ENCODE measurements around the gene NCK1.
"Not testable (repeated sequence)": the region's sequence is repeated elsewhere in the genome, so short reads cannot be mapped to it uniquely, and the experiment has no call there.

The NCK1 gene

DNA sequence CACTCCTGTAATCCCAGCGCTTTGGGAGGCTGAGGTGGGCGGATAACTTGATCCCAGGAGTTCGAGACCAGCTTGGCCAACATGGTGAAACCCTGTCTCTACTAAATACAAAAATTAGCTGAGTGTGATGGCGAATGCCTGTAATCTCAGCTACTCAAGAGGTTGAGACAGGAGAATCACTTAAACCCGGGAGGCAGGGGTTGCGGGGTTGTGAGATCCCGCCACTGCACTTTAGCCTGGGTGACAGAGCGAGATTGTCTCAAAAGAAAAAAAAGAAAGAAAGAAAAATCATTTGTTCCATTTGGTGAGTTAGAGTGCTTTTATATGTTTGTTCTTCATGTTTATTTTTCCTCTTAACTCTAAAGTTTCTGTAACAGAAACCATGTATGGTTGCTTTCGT, 7.3 kb downstream of the NCK1 start:
- DNase-seq: no peak

DNA sequence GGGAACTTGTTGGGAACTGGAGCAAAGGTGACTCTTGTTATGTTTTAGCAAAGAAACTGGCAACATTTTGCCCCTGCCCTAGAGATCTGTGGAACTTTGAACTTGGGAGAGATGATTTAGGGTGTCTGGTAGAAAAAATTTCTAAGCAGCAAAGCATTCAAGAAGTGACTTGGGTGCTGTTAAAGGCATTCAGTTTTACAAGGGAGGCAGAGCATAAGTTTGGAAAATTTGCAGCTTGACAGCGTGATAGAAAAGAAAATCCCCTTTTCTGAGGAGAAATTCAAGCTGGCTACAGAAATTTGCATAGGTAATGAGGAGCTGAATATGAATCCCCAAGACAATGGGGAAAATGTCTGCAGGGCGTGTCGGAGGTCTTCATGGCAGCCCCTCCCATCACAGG, 10.2 kb downstream of the NCK1 start:
- not testable (repeated sequence) for DNase-seq

DNA sequence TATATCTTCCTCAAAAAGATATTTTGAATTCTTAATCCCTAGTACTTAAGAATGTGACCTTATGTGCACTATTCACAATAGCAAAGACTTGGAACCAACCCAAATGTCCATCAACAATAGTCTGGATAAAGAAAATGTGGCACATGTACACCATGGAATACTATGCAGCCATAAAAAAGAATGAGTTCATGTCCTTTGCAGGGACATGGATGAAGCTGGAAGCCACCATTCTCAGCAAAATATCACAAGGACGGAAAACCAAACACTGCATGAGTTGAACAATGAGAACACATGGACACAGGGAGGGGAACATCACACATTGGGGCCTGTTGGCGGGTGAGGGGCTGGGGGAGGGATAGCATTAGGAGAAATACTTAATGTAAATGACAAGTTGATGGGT, 17.5 kb downstream of the NCK1 start:
- not testable (repeated sequence) for DNase-seq

DNA sequence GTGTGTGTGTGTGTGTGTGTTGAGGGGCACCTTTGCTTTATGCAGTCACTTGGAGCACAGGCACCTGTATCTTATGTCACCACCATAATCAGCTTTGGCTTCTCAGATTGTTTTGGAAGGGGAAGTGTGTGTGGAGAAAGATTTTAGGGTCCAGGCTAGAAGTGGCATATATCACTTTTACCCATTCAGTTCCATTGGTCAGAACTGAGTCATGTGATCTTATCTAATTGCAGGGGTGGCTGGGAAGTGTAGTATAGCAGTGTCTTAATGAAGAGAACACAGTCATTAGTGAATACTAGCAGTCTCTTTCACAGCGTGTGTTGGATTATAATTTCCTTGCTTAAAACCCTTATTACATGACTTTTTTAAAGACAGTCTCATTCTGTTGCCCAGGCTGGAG, 20.6 kb downstream of the NCK1 start:
- DNase-seq: peak in 1 of 2 donors; percentile 55

DNA sequence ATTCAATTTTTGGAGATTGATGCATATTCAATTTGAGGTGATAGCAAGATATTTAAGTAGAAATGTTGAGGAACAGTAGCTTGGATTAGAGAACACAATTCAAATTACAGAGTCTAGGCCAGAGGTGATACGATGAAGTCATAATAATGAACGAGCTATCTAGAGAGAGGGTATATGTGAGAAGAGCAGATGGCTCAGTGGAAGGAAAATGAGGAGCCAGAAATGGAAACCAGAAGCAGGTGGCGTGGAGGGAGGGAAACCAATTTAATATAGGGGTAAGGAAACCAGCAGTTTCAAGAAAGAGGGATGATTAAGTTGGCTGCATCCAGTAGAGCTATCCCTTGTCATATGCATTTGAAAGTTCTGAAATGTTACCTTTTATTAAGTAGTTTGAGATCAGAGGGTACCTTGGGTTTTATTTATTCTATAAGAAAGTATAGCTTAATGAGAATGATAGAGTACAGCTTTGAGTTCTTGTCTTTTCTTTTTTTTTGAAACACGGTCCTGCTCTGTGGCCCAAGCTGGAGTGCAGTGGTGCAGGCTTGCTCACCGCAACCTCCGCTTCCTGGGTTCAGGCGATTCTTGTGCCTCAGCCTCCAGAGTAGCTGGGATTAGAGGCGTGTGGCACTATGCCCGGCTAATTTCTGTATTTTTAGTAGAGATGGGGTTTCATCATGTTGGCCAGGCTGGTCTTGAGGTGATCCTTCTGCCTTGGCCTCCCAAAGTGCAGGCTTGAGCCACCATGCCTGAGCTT, 22.1 kb downstream of the NCK1 start:
- no peak for DNase-seq

DNA sequence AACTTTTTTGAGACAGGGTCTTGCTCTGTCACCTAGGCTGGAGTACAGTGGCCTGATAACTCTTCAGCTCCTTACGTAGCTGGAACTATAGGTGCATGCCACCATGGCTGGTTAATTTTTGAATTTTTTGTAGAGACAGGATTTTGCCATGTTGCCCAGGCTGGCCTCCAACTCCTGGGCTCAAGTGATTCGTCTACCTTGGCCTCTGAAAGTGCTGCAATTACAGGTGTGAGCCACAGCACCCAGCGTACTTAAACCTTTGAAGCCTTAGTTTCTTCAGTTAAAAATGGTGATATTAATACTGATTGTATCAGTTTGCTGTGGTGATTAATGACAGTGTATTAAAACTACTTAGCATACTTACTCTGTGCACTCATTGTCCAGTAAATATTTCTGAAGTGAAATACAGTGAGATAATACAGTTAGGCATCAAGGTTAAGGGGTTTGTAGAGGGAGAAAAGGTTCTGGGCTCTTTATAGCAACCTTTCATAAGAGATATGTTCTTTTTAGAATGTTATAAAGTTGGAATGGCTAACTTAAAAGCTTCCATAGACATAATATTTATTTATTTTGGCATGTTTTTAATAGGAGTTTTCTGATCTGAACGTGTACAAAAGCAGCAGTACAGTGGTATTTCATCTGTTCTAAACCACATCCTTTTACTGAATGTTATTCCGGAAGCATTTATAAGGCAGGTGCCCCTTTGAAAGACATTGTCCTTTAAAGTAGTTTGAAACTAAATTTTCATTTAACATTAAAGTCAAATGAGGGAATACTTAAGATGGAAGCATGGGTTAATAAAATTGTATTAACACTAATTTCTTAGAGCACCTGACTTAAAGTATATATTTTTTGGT, 23.6 kb downstream of the NCK1 start:
- DNase-seq: peak in 1 of 2 donors; percentile 54

DNA sequence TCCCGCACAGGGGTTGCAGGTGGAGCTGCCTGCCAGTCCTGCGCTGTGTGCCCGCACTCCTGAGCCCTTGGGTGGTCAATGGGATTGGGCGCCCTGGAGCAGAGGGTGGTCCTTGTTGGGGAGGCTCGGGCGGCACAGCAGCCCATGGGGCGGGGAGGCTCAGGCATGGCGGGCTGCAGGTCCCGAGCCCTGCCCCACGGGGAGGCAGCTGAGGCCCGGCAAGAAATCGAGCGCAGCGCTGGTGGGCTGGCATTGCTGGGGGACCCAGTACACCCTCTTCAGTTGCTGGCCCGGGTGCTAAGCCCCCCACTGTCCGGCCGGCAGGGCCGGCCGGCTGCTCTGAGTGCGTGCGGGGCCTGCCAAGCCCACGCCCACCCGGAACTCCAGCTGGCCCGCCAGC, 27.9 kb downstream of the NCK1 start:
- DNase-seq: no peak

DNA sequence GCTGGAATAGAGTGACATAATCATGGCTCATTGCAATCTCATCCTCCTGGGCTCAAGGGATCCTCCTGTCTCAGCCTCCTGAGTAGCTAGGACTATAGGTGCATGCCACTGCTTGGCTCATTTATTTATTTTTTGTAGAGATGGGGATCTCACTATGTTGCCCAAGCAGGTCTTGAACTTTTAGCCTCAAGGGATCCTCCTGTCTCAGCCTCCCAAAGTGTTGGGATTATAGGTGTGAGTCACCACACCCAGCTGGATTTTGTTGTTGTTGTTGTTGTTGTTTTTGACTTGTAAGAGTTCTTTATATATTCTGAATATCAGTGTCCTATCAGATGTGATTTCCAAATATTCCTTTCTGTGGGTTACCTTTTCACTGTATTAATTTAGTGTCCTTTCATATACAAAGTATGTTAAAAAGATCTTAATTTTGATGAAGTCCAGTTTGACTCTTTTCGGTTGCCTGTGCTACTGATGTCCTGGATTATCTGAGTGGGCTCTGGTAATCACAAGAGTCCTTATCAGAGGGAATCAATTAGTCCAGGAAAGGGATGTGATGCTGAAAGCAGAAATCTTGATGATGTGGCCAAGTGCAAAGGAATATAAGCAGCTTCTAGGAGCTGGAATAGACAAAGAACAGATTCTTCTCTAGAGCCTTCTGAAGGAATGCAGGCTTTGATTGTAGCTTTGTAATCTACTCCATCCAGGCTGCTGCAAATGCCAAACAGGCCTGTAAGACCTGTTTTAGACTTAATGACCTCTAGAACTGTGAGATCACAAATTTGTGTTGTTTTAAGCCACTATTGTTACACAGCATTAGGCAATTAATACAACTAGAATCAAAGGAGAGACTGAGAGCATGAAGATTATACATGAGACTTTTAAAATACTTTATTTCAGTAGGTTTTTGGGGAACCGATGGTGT, 30.2 kb downstream of the NCK1 start:
- DNase-seq: no peak

DNA sequence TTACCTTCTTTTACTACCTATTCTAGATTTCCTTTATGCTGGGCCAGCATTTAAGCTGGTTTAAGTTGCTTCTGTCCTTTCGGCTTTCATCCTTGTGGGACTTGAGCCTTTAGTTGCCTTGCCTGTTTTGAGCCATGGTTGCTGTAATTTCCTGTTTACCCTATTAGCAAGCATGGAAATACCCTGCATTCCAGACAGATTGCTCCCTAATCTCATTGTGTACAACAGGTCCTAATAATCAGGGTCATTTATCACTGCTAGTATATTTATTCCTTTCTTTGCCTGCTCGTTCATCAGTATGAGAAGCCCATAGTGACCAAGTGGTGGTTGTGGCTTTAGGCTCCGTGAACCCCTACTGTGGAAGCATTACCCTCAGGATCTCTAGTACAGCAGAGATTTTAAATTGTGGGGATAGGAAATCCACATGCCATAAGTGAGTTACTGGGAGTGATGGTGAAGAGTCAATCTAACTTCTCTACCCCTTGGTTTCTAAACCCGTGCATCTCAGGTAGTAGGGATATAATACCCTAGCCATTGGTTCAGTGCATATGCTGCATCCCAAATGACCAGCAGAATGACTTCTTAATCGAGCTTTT, 31.9 kb downstream of the NCK1 start:
- no peak for DNase-seq

DNA sequence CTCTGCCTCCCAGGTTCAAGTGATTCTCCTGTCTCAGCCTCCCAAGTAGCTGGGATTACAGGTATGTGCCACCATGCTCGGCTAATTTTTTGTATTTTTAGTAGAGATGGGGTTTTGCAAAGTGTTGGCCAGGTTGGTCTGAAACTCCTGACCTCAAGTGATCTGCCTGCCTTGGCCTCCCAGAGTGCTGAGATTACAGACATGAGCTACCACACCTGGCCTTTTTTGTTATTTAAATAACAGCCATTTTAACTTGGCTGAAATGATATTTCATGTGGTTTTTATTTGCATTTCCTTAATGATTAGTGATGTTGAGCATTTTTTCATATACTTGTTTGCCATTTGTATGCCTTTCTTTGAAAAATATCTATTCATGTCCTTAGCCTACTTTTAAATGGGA, 35.2 kb downstream of the NCK1 start:
- not testable (repeated sequence) for DNase-seq

DNA sequence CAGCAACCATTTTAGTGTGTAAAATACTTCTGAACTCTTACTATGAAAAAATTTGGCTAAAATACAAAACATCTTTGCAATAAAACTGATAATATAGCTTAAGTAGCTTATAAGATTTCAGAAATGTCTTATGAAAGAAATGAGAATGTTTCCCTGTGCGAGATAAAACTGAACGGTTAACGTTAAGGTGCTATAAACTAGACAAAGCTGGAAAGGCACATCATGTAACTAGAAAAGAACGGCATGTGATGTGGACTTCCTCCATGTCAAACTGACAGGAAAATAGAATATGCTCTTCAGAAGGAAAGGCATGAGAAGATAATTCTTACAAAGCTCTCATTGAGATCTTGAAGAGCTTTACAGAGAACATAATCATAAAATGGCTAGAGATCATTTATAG, 36.5 kb downstream of the NCK1 start:
- no peak for DNase-seq

DNA sequence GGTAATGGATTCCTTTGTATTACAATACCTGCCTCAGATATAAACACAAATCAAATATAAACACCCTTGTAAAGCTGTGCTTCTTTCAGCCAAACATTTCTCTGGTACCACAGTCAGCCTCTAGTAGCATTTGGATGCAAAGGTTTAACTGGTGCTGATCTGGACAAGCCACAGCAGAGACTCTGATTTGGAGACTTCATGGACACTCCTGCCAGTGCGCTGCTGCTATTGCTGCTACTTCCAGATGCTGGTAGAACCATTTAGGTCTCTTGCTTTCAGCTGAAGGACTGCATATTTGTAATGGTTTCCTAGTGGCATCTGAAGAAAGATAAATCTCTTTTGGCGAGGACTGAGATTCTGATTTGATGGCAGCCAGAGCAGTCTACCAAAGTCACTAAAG, 36.9 kb downstream of the NCK1 start:
- no peak for DNase-seq

DNA sequence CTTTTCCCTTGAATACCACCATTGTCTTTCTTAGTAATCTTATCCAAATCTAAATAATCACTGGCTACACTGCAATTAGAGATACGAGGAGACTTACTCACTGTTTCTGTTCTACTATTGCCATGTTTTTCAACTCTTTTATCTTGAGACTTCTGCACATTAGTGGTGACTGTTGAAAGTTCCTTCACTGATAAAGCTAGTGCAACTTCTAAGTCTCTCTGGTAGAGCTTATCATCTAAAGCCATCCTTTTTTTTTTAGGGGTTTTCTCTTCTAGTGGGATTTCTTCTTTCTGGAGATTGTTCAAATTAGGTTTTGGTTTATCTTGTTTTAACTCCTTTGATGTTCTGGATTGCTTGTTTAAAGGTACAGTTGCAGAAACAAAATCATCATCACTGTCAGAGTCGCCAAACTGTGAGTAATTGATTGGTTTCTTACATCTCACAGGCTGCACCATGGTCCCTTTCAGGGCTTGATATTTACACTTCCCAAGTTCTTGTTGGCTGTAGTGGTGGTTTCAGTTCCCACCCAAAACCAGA, 37.7 kb downstream of the NCK1 start:
- no peak for DNase-seq

DNA sequence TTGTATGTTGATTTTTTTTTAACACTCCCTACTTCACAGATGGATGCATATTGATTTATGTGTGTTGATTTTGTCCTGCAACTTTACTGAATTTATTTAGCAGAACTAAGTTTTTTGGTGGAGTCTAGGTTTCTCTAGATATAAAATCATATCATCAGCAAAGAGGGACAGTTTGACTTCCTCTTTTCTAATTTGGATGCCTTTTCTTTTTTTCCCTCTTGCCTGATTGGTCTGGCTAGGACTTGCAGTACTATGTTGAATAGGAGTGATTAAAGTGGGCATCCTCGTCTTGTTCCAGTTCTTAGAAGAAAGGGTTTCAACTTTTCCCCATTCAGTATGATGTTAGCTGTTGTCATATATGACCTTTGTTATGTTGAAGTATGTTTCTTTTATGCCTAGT, 38.7 kb downstream of the NCK1 start:
- DNase-seq: not testable (repeated sequence)

DNA sequence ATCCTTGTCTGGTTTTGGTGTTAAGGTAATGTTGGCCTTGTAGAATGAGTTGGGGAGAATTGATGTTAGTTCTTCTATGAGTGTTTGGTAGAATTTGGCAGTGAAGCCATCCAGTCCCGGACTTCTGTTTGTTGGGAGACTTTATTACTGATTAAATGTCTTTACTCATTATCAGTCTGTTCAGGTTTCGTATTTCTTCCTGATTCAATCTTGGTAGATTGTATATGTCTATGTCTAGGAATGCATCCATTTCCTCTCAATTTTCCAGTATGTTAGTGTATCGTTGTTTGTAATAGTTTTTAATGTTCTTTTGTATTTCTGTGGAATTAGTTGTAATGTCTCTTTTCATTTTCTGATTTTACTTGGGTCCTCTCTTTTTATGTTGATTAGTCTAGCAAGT, 39.4 kb downstream of the NCK1 start:
- DNase-seq: no peak

DNA sequence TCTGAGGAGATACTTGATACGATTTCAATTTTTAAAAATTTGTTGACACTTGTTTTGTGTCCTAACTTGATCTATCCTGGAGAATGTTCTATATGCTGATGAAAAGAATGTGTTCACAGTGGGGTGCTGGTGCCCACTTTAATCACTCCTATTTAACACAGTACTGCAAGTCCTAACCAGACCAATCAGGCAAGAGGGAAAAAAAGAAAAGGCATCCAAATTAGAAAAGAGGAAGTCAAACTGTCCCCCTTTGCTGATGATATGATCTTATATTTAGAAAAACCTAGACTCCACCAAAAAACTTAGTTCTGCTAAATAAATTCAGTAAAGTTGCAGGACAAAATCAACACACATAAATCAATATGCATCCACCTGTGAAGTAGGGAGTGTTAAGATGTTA, 40.5 kb downstream of the NCK1 start:
- DNase-seq: not testable (repeated sequence)

DNA sequence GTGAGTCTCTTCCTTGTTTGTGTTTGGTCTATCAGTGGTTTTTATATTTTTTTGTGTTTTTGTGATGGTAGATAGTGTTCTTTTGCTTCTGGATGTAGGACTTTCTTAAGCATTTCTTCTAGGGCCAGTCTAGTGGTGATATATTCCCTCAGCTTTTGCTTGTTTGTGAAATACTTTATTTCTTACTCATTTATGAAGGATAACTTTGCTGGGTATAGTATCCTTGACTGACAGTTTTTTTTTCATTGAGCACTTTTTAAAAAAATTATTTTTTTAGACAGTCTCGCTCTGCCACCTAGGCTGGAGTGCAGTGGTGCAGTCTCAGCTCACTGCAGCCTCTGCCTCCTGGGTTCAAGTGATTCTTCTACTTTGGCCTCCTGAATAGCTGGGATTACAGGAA, 41.9 kb downstream of the NCK1 start:
- DNase-seq: no peak

DNA sequence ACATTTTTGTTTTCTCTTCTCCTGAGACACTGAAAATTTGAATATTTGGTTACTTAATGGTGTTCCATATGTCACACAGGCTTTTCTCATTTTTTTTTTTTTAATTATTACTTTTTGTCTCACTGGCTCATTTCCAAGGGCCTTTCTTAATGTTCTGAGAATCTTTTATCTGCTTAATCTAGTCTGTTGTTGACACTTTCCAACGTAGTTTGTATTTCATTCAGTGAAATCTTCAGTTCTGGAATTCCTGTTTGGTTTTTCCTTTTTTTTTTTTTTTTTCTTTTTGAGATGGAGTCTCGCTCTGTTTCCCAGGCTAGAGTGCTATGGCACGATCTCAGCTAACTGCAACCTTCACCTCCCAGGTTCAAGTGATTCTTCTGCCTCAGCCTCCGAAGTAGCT, 42.7 kb downstream of the NCK1 start:
- no peak for DNase-seq

DNA sequence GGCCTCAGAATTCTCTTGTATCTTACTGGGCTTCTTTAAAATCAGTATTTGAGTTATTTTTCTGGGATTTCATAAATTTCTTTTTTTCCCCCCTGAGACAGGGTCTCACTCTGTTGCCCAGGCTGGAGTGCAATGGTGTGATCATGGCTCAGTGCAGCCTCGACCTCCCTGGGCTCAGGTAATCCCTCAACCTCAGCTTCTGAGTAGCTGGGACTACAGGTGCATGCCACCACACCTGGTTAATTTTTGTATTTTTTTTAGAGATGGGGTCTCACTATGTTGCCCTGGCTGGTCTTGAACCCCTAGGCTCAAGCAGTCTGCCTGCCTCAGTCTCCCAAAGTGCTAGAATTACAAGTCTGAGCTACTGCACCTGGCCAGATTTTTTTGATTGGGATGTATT, 43.5 kb downstream of the NCK1 start:
- DNase-seq: no peak

DNA sequence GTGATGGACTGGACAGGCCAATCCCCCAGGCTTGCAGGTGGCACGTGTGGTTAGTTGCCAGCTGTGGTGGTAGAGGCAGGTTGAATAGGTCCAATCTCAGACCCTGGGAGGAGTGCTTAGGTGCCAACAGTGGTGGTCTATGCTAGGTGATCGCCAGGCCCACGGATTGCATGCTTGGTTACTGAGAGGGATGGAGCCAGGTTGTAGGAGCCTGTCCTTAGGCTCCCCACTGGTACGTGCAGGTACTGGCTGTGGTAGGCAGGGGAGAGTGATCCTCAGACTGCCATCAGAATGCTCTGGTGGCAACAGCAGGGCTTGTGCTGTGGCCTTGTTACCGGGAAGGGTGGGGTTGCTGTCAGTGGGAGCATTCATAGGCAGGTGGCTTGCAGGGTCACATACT, 44.7 kb downstream of the NCK1 start:
- no peak for DNase-seq

DNA sequence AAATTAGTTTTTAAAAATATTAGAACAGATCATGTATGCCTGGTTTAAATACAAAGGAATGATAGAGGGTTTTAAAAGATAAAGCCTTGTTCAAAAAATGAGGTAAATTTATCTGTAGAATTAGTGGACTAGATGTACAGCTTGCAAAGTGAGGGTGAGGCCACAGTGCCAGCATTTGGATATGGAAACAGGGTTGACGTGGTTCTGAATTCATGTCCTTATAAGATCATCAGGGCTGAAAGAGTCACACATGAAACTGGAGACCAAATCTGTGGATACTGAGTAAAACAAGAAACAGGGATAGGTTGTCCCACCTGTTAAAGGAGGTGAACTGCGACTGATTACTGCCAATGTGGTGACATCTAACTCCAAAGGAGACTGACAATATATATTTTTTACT, 46.3 kb downstream of the NCK1 start:
- DNase-seq: no peak

DNA sequence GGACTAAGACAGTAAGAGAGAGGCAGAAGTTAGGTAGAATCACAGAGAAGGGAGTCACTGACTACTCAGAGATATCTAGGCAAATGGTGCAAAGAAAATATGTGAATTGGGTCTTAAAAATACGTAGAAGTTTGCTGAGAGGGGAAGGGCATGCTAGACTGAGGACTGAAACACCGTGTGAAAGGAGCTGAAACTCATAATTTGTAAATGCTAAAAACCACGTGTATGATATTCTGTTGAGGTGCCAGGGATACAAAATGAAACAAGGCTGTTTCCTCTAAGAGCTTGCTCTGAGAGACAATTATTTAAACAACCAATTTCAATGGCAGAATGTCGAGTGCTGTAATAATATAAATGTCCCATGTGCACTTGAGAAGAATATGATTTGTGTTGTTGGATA, 47.2 kb downstream of the NCK1 start:
- DNase-seq: peak in 1 of 2 donors; percentile 20

DNA sequence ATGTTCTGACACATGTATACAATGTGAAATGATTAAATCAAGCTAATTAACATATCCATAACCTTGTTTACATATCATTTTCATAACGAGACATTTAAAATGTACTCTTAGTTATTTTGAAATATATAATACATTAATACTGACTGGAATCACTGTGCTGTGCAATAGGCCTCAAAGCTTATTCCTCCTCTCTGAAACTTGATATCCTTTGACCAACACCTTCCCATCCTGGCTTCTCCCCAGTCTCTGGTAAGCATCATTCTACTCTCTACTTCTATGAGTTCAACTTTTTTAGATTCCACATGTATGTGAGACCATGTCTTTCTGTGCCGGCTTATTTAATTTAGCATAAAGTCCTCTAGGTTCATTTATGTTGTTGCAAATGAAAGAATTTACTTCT, 48.7 kb downstream of the NCK1 start:
- DNase-seq: no peak
